Dendritic cell treated with granulocyte-macrophage colony-stimulating factor and Interleukin-4, amounts not matched to agents 40 ng/mL and 50 ng/mL, for 4 days (primary cell): ENCODE measurements around the gene GP9.
A peak's percentile ranks its signal among the peaks of the same experiment; 100 is the strongest.

Experiments
- H3K27ac Mint-ChIP-seq: one replicate; pipeline ENCODE4 v1.8.0; 2022; ENCODE audit warnings: mild to moderate bottlenecking, mixed read lengths
- H3K27me3 Mint-ChIP-seq: one replicate; pipeline ENCODE4 v1.8.0; 2022; ENCODE audit warnings: mild to moderate bottlenecking, mixed read lengths
- H3K36me3 Mint-ChIP-seq: one replicate; pipeline ENCODE4 v1.8.0; 2022; ENCODE audit warnings: low read depth, mixed read lengths
- H3K4me1 Mint-ChIP-seq: one replicate; pipeline ENCODE4 v1.8.0; 2022; ENCODE audit warnings: low read depth, mixed read lengths
- H3K4me3 Mint-ChIP-seq: one replicate; pipeline ENCODE4 v1.8.0; 2022; ENCODE audit warnings: mild to moderate bottlenecking, moderate library complexity, mixed read lengths
- H3K9me3 Mint-ChIP-seq: one replicate; pipeline ENCODE4 v1.8.0; 2022; ENCODE audit warnings: mixed read lengths
- intact Hi-C: fragments of 100-400 bp; cut with micrococcal nuclease; formaldehyde crosslinking; loops from one replicate; pipeline ENCODE4 v1.15.0; 2022

The GP9 gene

DNA sequence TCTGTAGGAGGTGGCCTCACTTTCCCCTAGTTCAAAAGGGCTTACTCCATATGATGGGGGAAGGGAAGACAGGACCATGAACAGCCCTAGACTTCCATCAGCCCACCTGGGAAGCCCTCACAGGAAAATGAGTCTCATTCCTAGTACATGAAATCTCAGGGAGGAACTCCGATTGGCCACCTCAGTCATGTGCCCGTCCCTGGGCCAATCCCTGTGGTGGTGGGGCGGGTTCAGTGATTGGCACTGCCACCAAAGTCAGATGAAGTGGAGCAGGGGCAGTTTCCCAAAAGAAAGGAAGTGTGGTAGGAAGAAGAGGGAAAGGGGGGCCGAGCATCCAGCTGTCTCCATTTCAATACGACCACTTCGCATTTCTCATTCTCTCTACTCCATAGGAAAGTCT lies 25.9 kb upstream of the GP9 start:
- Mint-ChIP-seq H3K9me3 (no peaks in the 10 kb centered on the region), H3K27me3 (peaks cover 7% of the 10 kb centered on the region), H3K4me3 (no peak overlapping the region), H3K36me3 (no peaks in the 10 kb centered on the region), H3K27ac (no peak overlapping the region), H3K4me1 (no peaks in the 10 kb centered on the region)
- intact Hi-C loops = no loop called here

DNA sequence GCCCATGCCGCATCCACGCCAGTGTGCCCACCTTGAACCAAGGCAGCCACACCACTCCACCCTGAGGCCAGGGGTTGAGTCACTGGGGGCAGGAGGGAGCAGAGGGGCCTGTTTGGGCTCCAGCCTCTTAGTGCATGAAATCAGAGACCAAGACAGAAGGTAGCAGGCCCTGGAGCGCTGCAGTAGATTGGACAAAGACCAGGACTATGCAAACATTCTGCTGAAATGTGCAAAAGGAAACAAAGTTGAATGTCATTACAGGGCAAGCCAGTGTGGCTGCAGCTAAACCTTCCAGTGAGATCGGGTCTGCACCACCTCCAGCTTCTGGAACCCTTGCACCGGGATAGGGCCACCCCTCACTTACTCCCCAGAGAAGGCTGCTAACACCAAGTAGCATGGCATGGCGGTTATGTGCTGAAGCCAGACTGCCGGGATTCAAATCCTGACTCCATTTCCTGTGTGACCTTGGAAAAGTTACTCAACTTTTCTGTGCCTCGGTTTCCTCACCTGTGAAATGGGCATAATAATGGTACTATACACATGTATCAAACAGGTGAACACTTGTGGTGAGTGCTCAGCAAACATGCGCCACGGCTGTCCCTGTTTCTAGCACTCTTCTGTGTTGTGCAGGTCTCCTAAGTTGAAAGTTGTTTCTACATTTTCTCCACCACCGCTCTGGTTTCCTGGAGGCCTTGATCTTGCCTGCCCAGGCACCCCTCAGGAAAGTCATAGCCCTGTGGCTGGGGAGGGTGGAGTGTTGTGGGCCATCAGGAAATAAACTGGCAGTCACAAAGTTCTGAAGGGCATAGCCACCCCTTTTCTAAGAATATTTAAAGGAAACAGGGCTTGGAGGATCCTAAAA lies 25.0 kb upstream of the GP9 start:
- Mint-ChIP-seq H3K27me3 (peaks cover 15% of the 10 kb centered on the region), H3K36me3 (no peaks in the 10 kb centered on the region), H3K4me3 (no peak overlapping the region), H3K9me3 (no peaks in the 10 kb centered on the region), H3K4me1 (no peaks in the 10 kb centered on the region), H3K27ac (no peak overlapping the region)
- intact Hi-C loops = no loop called here

DNA sequence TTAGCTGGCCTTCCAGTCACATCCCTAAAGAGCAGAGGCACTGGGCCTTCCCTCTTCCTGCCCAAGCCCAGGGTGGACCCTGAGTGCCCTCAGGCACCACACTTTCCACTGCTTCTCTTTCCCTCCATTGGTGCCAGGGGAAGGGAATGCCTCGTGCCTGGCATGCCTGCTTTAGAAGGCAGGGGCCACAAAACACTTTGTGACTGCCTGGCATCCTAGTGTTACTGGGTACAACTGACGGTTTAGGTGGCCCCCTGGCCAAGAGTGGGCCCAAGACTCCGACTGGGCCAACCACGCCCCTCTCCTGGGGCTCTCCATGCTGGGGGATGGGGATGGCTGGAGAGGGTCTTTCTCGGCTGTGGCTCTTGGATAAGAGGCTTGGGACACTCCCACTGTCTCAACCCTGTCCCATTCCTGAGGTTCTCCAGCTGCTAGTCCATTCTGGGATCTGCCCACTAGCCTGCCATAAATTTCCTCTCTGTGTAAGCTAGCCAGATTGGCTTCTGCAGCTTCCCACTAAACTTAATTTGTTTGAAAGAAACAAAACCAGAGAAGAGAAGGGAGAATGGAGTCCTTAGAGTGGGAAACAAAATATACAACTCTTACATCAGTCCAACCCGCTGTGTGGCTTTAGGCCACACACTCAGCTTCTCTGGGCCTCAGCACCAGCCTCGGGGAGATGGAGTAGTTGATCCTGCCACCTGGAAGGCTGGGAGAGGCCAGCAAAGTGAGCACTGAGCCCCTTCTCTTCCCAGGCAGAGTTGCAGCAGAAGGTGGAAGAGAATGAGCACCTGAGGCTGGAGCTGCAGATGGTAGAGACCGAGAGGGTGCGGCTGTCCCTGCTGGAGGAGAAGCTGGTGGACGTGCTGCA lies 24.1 kb upstream of the GP9 start:
- no peaks in the 10 kb centered on the region for H3K4me1 Mint-ChIP-seq
- H3K27me3 Mint-ChIP-seq = peaks cover 18% of the 10 kb centered on the region
- no peak overlapping the region for H3K4me3 Mint-ChIP-seq
- H3K27ac Mint-ChIP-seq = no peak overlapping the region
- H3K36me3 Mint-ChIP-seq = no peaks in the 10 kb centered on the region
- intact Hi-C loops = no loop called here
- no peaks in the 10 kb centered on the region for H3K9me3 Mint-ChIP-seq

DNA sequence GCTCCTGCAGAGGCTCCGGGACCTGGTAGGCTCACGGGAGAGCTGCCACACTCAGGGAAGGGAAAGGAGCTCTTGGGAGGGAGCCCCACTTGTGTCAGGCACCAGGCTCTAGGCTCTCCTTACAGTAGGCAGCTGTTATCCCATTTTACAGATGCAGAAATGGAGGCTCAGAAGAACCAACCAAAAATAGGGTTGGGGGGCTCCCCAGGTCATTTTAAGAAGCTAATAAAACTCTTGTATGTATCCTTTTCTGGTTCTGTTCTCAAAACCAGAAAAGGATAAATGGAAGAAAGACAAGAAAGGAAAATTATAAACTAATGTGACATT lies 23.5 kb upstream of the GP9 start:
- Mint-ChIP-seq H3K4me1 (no peaks in the 10 kb centered on the region), H3K36me3 (no peaks in the 10 kb centered on the region), H3K27me3 (peaks cover 18% of the 10 kb centered on the region), H3K4me3 (no peak overlapping the region), H3K9me3 (no peaks in the 10 kb centered on the region), H3K27ac (no peak overlapping the region)
- intact Hi-C loops = no loop called here

DNA sequence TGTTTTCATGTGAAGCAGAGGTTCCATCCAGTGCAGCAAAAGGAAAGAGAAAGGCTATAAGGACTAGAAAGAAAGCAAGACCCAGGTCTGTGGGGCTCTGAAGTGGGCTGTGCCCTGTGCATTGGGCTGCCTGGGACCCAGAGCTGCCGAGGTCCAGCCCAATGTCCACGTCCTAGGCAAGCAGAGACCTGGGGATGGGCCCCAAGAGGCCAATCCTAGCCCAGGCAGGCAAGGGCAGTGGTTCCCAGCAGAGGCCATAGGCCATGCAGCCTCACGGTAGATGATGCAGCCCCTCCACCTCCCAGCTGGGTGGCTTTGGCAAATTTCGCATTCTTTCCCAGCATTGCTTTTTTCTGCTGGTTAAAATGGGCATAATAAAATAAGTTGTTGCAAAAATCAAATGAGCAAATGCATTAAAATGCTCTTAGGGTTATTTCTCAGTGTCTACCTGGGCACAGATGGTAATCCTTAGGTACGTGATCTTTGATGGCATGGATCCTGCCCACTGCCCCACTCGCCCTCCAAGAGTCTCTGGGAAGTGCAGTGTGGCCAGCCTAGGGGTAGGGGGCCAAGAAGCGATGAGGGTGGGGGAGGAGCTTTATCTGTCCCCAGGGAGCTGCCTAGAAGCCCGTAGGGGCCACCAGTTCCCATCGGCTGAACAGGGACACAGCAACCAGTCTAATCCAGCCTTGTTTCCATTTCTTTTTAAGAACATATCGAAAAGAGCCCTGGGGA lies 22.3 kb upstream of the GP9 start:
- no peaks in the 10 kb centered on the region for H3K36me3 Mint-ChIP-seq
- no peaks in the 10 kb centered on the region for H3K9me3 Mint-ChIP-seq
- no peaks in the 10 kb centered on the region for H3K4me1 Mint-ChIP-seq
- intact Hi-C loops = no loop called here
- peaks cover 26% of the 10 kb centered on the region for H3K27me3 Mint-ChIP-seq
- no peak overlapping the region for H3K4me3 Mint-ChIP-seq
- H3K27ac Mint-ChIP-seq = no peak overlapping the region

DNA sequence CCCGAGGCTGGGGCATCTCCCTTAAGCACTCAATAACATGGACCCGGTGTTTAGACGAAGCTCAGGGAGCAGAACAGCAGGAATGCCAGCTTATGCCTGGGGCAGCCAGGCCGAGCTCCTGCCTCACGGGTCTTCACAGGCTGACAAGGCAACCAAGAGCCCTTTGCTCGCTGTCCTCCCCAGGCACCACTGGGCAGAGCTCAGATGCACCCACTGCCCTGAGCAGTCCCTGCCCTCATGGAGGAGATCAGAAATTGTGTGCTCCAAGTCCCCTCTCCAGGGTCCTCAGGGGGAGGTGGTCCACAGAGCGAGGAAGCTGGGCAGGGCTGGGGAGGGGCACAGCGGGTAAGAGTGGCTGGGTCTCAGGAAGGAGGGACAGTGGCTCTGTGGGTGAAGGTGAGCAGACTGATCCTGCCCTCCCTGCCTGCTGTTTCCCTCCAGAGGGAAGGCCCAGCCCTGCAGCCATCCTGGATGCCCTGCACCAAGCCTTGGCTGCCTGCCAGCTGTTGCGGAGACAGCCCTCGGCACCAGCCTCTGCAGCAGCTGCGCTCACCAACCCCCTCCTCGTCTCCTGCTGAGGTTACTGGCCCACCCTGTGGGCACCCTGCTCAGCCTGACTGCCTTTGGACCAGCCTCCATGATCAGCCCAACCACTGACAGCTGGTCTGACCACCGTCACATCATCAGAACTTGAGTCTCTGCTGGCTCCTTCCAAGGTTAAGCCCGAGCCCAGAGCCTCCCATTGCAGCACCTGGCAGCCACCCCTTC lies 21.1 kb upstream of the GP9 start:
- Mint-ChIP-seq H3K27me3 (peaks cover 37% of the 10 kb centered on the region), H3K36me3 (no peaks in the 10 kb centered on the region), H3K9me3 (no peaks in the 10 kb centered on the region), H3K27ac (no peak overlapping the region), H3K4me3 (no peak overlapping the region), H3K4me1 (no peaks in the 10 kb centered on the region)
- intact Hi-C loops = no loop called here

DNA sequence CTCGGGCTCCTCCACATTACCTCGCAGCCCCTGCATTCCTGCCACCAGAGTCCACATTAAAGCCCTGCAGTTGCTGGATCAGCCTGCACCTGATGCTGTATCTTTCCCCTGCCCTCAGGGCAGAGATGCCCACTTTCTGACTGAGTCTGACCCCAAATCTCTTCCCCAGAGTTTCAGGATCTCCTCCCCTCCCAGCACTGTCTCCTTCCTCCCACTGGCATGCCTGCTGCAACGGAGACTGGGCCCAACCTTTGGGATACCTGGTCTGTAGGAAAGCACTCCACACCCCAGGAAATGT lies 20.6 kb upstream of the GP9 start:
- H3K27me3 Mint-ChIP-seq = peaks cover 41% of the 10 kb centered on the region
- no peak overlapping the region for H3K27ac Mint-ChIP-seq
- intact Hi-C loops = no loop called here
- H3K9me3 Mint-ChIP-seq = no peaks in the 10 kb centered on the region
- no peaks in the 10 kb centered on the region for H3K4me1 Mint-ChIP-seq
- no peaks in the 10 kb centered on the region for H3K36me3 Mint-ChIP-seq
- no peak overlapping the region for H3K4me3 Mint-ChIP-seq

DNA sequence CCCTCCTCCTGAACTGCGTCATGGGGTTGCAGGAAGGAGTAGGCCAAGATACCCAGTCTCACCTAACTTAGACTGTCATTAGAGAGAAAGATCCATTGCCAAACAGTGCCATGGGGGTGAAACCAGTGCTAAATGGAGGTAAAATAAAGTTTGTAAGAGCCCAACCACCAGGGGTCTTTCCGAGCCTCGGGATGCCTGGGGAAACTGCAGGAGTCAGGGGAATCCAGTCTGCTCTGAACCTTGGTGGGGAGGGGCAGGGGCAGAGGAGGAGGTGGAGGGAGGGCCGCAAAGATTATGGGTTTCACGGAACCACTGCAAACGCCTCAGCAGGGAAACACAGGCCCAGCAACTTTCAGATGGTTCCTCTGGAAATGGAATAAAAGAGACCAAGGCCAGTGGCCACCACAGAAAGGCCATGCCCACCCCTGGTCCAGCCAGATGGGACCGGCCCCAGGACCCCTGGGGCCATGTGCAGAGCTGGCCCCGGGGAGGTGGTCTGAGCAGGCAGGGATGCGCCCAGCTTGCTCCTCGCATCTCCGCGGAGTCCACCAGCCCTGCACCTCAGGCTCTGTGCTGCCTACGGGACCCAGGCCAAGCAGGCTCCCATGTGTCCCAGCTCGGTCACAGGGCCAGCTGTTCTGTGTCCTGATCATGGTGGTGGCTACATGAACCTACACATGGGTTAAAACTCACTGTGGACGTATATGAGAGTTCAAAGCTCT lies 19.8 kb upstream of the GP9 start:
- Mint-ChIP-seq H3K36me3 (no peaks in the 10 kb centered on the region), H3K27me3 (peaks cover 47% of the 10 kb centered on the region), H3K9me3 (no peaks in the 10 kb centered on the region)

DNA sequence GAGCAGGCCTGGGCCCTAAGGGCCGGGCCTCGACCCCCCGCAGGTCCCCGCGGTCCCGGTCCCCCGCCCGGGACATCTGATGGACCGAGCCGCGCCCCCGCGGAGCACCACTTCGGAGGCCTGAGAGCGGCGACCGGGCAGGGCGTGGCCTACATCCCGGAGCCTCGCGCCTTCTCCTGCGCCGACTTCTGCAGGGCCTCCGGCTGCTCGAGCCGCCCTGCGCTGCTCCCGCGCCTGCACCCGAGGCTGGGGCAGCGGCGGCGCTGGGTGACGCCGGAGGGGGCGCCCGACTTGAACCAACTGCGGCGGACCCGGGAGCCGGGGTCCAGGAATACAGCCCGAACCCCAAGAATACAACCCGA lies 14.9 kb upstream of the GP9 start:
- intact Hi-C loops = no loop called here
- Mint-ChIP-seq H3K4me3 (no peak overlapping the region), H3K27me3 (peaks cover 57% of the 10 kb centered on the region), H3K27ac (no peak overlapping the region), H3K36me3 (no peaks in the 10 kb centered on the region), H3K9me3 (no peaks in the 10 kb centered on the region), H3K4me1 (no peaks in the 10 kb centered on the region)

More for the DNA sequence above, 19.8 kb upstream of the GP9 start:
- H3K4me1 Mint-ChIP-seq = no peaks in the 10 kb centered on the region
- H3K27ac Mint-ChIP-seq = no peak overlapping the region
- intact Hi-C loops = no loop called here
- H3K4me3 Mint-ChIP-seq = no peak overlapping the region

DNA sequence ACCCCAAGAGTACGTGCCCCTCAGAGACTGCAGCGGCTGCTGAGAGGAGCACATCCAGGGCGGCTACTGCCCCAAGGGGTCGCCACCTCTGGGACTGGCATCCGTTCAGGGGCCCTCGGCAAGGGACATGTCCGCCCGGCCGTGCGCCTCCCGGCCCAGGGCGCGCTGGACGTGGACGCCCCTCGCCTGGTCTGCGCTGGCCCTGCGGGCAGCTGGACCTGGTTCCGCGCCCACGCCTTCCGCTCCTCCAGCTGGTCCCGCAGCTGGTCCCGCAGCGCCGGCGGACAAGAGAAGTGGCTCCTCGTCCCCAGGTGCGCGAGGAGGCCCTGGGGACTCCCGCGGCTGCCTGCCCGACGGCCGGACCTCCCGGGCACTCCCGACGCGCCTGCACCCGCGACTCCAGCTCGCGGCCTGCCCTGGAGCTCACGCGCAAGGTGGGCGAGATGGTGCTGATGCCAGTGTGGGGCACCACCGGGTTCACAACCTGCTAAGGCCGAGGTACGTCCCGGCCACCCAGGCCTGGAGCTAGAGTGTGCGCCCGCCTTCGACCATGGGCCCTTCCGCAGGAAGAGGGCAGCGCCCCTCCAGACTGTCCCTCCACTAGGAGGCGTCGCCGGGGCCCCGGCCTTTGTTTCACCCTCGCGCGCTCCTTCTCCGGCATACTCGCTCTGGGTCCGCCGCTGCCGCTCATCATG lies 14.4 kb upstream of the GP9 start:
- intact Hi-C loops = no loop called here
- Mint-ChIP-seq H3K36me3 (no peaks in the 10 kb centered on the region), H3K9me3 (no peaks in the 10 kb centered on the region), H3K27me3 (peaks cover 57% of the 10 kb centered on the region), H3K4me3 (peak overlapping the region; percentile 9), H3K27ac (no peak overlapping the region), H3K4me1 (no peaks in the 10 kb centered on the region)

DNA sequence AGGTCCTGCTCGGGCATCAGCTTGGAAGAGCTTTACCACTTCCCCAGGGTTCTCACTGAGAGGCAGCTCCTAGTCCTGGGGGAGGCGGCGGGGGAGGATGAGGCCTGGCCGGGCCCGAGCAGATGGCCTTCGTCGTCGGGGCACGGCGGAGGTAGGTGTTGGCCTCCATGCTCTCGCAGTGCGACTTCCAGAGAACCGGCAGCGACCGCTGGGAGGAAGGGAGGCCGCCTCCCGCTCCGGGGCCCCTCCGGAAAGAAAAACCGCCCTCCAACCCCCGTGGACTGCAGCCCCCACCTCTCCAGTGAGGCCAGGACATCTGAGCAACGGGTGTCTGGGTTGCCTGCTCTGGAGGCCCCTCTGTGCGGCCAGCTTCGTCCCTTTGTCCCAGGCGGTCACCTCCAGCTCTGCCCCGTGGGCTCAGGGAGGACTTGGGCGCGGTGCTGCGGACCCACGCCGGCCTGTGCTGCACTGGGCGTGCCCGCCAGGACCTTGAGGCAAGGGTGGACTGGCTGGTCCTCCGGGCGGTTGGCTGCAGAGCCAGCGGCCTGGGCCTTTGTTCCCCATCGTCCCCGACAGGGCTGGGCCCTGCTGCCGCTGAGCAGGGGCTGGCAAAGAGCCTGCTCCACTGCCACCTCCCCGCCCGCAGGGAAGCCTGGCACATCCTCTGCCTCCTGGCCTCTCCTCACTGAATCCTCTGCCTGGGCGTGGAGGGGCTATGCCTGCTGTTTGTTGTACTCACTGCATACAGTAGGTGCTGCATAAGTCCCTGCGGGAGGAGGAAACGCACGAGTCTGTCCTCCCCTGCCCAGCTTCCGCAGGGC lies 13.6 kb upstream of the GP9 start:
- no peaks in the 10 kb centered on the region for H3K4me1 Mint-ChIP-seq
- no peaks in the 10 kb centered on the region for H3K36me3 Mint-ChIP-seq
- intact Hi-C loops = no loop called here
- no peak overlapping the region for H3K27ac Mint-ChIP-seq
- no peaks in the 10 kb centered on the region for H3K9me3 Mint-ChIP-seq
- no peak overlapping the region for H3K4me3 Mint-ChIP-seq
- H3K27me3 Mint-ChIP-seq = peaks cover 55% of the 10 kb centered on the region

DNA sequence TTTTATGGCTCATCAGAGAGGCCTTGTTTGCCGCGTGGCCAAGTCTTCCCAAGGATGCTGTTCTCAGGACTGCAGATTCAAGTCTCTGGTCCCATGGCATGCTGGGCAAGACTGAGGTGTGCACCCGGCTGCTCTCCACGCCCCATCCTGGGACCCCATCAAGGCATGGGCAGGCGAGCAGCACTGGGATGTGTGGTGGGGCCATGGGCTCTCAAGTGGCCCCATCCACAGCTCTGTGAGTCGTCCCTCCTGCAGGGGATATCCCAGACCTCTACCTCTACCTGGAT lies 13.1 kb upstream of the GP9 start:
- Mint-ChIP-seq H3K4me3 (no peak overlapping the region), H3K36me3 (no peaks in the 10 kb centered on the region), H3K9me3 (no peaks in the 10 kb centered on the region), H3K4me1 (no peaks in the 10 kb centered on the region), H3K27ac (no peak overlapping the region), H3K27me3 (peaks cover 53% of the 10 kb centered on the region)
- intact Hi-C loops = no loop called here
